SJSA1 (cell line): ENCODE measurements around the gene DNAAF1. TPM values are rescaled to one million over a fixed set of nuclear protein-coding genes. Genes with fewer than 3 reads are reported as not detected.

Experiments
- DNase-seq, 2 experiments: peaks; one replicate each; pipeline ENCODE4 v3.0.0-alpha.2; 2015 to 2020; ENCODE audit warnings: low spot score in 2 of 2, low read depth in 1 of 2
- H3K27ac ChIP-seq: fragments of 250-450 bp; sonication (Bioruptor Pico); 2 replicates; pipeline ENCODE4 v1.5.1; 2020; ENCODE audit warnings: mild to moderate bottlenecking, moderate library complexity
- H3K27me3 ChIP-seq: fragments of 250-450 bp; sonication (Bioruptor Pico); replicated peaks from 2 replicates; pipeline ENCODE4 v1.5.1; 2020; ENCODE audit warnings: mild to moderate bottlenecking, moderate library complexity
- H3K36me3 ChIP-seq: fragments of 250-450 bp; sonication (Bioruptor Pico); 2 replicates; pipeline ENCODE4 v1.5.1; 2020; ENCODE audit warnings: mild to moderate bottlenecking
- H3K4me1 ChIP-seq: fragments of 250-450 bp; sonication (Bioruptor Pico); replicated peaks from 2 replicates; pipeline ENCODE4 v1.6.1; 2021; ENCODE audit warnings: mild to moderate bottlenecking
- H3K4me3 ChIP-seq: fragments of 250-450 bp; sonication (Bioruptor Pico); 2 replicates; pipeline ENCODE4 v1.5.1; 2020; ENCODE audit warnings: mild to moderate bottlenecking
- H3K9me3 ChIP-seq: fragments of 250-450 bp; sonication (Bioruptor Pico); replicated peaks from 2 replicates; pipeline ENCODE4 v1.5.1; 2020; ENCODE audit warnings: mild to moderate bottlenecking
- total RNA-seq: library from RNA; depleted of rRNA; stranded (reverse); fragments of >200 nt; shearing (Covaris generic); gene quantifications from 2 replicates; pipeline ENCODE4 v1.2.3, GENCODE V29; 2014

Gene DNAAF1
- total RNA-seq, 1 experiment from 2014 or later: not detected

DNA sequence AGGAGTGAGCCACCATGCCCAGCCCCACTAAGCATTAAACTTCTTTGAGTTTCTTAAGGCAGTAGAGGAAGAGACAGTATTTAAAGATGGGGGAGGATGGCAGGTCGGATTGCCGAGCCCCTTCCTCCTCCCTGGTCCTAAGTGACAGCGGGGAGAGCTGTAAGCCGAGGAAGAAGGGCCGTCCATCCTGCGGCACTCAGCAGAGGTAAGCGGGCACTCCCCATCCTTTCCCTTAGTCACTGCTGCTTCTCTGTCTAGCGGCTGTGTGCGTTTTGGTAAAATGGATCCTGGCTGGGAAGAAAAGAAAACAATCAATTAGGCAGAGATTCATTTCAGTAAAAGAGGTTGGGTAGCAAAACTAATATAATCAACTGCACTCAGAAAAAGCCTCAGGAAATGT is 13.9 kb downstream of the DNAAF1 start:
- no peaks in the 10 kb centered on the region for H3K36me3 ChIP-seq
- 0 out of 2 replicates have a peak, but pooled peaks cover 2% of the 10 kb centered on the region for H3K4me1 ChIP-seq
- H3K27ac ChIP-seq: no peak overlapping the region
- no peaks in the 10 kb centered on the region for H3K9me3 ChIP-seq
- DNase-seq: no peak
- no peak overlapping the region for H3K4me3 ChIP-seq
- peaks cover 6% of the 10 kb centered on the region for H3K27me3 ChIP-seq

- no peak for DNase-seq
- Histone ChIP-seq H3K4me1 (0 out of 2 replicates have a peak, but pooled peaks cover 2% of the 10 kb centered on the region), H3K27me3 (peaks cover 8% of the 10 kb centered on the region), H3K4me3 (no peak overlapping the region), H3K9me3 (no peaks in the 10 kb centered on the region), H3K27ac (no peak overlapping the region), H3K36me3 (no peaks in the 10 kb centered on the region)
Measured at GRCh38 chr16:84159800-84160199, 14.7 kb downstream of the DNAAF1 start.

DNA sequence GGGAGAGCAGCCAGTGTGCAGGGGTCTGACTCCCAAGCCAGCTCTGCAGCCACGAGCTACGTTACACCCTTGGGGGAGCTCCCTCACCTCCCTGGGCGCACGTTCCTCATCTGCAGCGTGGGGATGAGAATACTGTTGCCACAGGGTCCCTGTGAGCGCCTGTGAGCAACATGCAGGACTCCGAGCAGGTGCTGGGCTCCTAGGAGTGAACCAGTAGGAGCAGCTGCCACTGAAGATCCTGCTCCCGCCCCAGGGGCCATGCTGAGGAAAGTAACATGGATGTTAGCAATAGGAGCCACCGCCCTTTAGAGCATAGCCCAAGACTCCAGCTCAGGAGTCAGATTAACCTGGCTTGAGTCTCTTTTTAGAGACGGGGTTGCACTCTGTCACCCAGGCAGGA is 15.9 kb downstream of the DNAAF1 start:
- Histone ChIP-seq H3K9me3 (no peaks in the 10 kb centered on the region), H3K27ac (no peak overlapping the region), H3K36me3 (no peaks in the 10 kb centered on the region), H3K4me1 (0 out of 2 replicates have a peak, but pooled peaks cover 2% of the 10 kb centered on the region), H3K27me3 (peaks cover 8% of the 10 kb centered on the region), H3K4me3 (no peak overlapping the region)
- no peak for DNase-seq

GRCh38 chr16:84161801-84162200 is 16.7 kb downstream of the DNAAF1 start:
- 0 out of 2 replicates have a peak, but pooled peaks cover 2% of the 10 kb centered on the region for H3K4me1 ChIP-seq

DNA sequence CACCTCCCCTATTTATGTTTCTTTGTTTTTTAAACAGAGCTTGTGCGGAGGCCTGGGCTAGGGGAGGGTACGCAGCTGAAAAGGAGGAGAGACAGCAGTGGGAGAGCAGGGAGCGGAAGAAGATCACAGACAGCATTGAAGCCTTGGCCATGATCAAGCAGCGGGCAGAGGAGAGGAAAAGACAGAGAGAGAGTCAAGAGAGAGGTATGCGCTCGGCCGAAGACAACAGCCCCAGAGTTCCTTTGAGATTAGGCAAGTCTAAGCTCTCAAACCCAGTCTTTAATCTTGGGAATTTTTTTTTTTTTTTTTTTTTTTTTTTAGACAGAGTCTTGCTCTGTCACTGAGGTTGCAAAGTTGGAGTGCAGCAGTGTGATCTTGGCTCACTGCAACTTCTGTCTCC is 20.6 kb downstream of the DNAAF1 start:
- DNase-seq: no peak
- Histone ChIP-seq H3K9me3 (no peaks in the 10 kb centered on the region), H3K27me3 (peaks cover 3% of the 10 kb centered on the region; the same call in 1 of the 2 replicates), H3K27ac (no peak overlapping the region), H3K4me3 (no peak overlapping the region), H3K36me3 (no peaks in the 10 kb centered on the region), H3K4me1 (0 out of 2 replicates have a peak, but pooled peaks cover 2% of the 10 kb centered on the region)

More at GRCh38 chr16:84161801-84162200, 16.7 kb downstream of the DNAAF1 start:
- no peak overlapping the region for H3K4me3 ChIP-seq
- DNase-seq: no peak
- H3K36me3 ChIP-seq: no peaks in the 10 kb centered on the region
- no peak overlapping the region for H3K27ac ChIP-seq
- H3K27me3 ChIP-seq: peaks cover 8% of the 10 kb centered on the region
- H3K9me3 ChIP-seq: no peaks in the 10 kb centered on the region

DNA sequence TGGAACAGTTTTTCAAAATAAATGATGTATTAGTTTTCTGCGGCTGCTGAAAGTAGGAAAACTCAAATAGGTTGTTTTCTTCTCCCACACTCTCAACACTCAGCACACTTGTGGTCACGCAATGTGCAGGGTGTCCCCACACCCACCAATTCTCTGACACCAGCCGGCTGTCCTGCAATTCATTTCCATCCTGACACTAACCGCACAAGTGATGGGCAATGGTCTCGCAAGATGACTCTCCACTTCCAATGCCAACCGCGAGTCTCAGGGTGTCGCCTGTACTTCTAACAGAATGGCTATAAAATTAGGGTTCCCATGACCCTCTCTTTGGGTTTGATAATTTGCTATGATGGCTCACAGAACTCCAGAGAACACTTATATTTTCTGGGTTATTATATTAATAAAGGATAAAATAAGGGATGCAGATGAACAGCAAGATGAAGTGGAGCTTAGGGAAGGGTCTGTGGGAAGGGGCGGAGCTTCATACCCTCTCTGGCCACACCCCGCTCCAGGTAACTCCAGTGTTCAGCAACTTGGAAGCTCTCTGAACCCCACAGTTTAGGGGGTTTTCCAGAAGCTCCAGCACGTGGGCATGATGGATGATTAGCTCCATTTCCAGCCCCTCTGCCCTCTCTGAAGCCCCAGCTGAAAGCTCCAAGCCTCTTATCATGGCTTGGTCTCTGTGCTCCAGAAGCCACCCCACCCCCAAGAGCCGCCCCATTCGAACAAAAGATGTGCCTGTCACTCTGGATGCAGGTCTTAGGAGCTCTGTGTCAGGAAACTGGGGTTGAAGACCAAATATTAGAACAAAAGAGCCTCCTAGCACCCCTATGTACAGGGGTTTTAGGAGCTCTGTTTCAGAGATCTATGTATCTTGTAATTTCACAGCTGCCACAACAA is 21.9 kb downstream of the DNAAF1 start:
- Histone ChIP-seq H3K9me3 (no peaks in the 10 kb centered on the region), H3K4me3 (no peak overlapping the region), H3K27ac (no peak overlapping the region), H3K36me3 (no peaks in the 10 kb centered on the region), H3K4me1 (0 out of 2 replicates have a peak, but pooled peaks cover under 1% of the 10 kb centered on the region), H3K27me3 (peaks cover 3% of the 10 kb centered on the region; the same call in 1 of the 2 replicates)
- no peak for DNase-seq

DNA sequence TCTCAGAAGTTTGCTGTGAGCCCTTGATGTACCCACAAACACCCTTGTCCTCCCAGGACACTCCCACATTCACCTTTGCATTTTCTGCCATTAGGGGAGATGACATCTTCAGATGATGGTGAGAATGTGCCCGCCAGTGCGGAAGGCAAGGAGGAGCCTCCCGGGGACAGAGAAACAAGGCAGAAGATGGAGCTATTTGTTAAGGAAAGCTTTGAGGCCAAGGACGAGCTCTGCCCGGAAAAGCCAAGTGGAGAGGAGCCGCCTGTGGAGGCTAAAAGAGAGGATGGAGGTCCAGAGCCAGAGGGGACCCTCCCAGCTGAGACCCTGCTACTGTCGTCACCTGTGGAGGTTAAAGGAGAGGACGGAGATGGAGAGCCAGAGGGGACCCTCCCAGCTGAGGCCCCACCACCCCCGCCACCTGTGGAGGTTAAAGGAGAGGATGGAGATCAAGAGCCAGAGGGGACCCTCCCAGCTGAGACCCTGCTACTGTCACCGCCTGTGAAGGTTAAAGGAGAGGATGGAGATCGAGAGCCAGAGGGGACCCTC is 24.7 kb downstream of the DNAAF1 start:
- H3K27ac ChIP-seq: no peak overlapping the region
- DNase-seq: no peak
- no peak overlapping the region for H3K4me3 ChIP-seq
- H3K27me3 ChIP-seq: no peaks in the 10 kb centered on the region; the same call in 1 of the 2 replicates
- H3K9me3 ChIP-seq: no peaks in the 10 kb centered on the region
- H3K4me1 ChIP-seq: no peaks in the 10 kb centered on the region
- H3K36me3 ChIP-seq: no peaks in the 10 kb centered on the region

- H3K36me3 ChIP-seq: peaks cover 24% of the 10 kb centered on the region
- no peak for DNase-seq
- no peak overlapping the region for H3K4me3 ChIP-seq
- peaks cover 33% of the 10 kb centered on the region for H3K4me1 ChIP-seq
- H3K27me3 ChIP-seq: no peaks in the 10 kb centered on the region
- no peak overlapping the region for H3K27ac ChIP-seq
- no peaks in the 10 kb centered on the region for H3K9me3 ChIP-seq
Measured at GRCh38 chr16:84174396-84174795, 29.3 kb downstream of the DNAAF1 start.

- DNase-seq: peak; percentile 62 to 76
- H3K27me3 ChIP-seq: no peaks in the 10 kb centered on the region
- peaks cover 35% of the 10 kb centered on the region for H3K36me3 ChIP-seq
- H3K4me3 ChIP-seq: no peak overlapping the region
- peaks cover 33% of the 10 kb centered on the region for H3K4me1 ChIP-seq
- H3K27ac ChIP-seq: no peak overlapping the region; the same call in 1 of the 2 replicates
- no peaks in the 10 kb centered on the region for H3K9me3 ChIP-seq
Measured at GRCh38 chr16:84175350-84176081, 30.4 kb downstream of the DNAAF1 start.

- H3K4me1 ChIP-seq: peaks cover 33% of the 10 kb centered on the region
- H3K4me3 ChIP-seq: no peak overlapping the region
- H3K27ac ChIP-seq: peak overlapping the region; percentile 27
- H3K27me3 ChIP-seq: no peaks in the 10 kb centered on the region
- peak in 1 of 2 experiments; percentile 13 for DNase-seq
- no peaks in the 10 kb centered on the region for H3K9me3 ChIP-seq
- H3K36me3 ChIP-seq: peaks cover 43% of the 10 kb centered on the region
Measured at GRCh38 chr16:84176192-84177053, 31.3 kb downstream of the DNAAF1 start.

DNA sequence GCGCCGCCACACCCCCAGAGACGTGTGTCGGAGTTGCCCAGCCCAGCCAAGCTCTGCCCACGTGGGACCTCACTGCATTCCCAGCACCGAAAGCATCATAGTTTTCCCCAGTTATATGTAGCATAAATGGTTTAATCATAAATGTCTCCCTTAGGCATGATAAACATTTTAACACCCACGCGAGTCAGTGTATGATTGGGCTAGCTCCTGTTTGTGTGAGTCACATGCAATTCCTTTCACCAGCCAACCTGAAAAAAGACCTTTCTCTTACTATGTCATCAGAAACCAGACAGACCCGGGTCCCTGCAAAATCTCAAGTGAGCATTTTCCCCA is 32.6 kb downstream of the DNAAF1 start:
- Histone ChIP-seq H3K36me3 (peaks cover 56% of the 10 kb centered on the region), H3K4me1 (peaks cover 33% of the 10 kb centered on the region), H3K27me3 (no peaks in the 10 kb centered on the region), H3K27ac (peak overlapping the region; percentile 33; the same call in 1 of the 2 replicates), H3K9me3 (no peaks in the 10 kb centered on the region), H3K4me3 (no peak overlapping the region)
- peak in 1 of 2 experiments; percentile 18 for DNase-seq

DNA sequence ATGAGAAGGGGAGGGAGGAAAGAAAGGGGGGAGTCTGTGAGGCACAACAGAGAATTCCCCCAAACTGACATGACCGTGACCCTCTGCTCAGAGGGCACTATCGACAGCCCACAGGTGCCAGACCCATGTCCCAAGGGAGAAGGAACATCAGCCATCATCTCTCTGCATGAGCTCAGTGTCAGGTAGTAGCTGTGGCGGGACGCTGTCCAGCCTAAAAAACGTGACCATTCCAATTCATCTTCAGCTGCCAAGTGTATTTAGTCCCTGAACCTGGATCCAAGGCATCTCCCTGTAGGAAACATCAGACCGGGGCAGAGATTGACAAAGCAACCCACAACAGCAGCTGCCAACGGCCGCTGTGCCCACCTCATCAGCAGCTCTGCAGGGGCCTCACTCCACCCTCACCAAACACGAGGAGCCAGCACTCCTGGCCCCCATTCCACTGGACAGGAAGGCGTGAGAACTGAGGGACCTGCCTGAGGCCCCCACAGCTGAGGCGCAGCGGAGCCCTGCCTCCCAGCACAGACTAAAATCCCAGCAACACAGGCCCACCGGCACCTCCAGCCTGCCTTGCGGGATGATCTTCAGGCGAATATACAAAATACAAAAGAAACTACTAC is 33.1 kb downstream of the DNAAF1 start:
- H3K36me3 ChIP-seq: peaks cover 62% of the 10 kb centered on the region
- H3K9me3 ChIP-seq: no peaks in the 10 kb centered on the region
- no peaks in the 10 kb centered on the region for H3K27me3 ChIP-seq
- no peak for DNase-seq
- peaks cover 33% of the 10 kb centered on the region for H3K4me1 ChIP-seq
- H3K4me3 ChIP-seq: no peak overlapping the region
- H3K27ac ChIP-seq: no peak overlapping the region
